ENCODE data around the gene SLC4A4.
A peak's percentile ranks its signal among the peaks of the same experiment; 100 is the strongest.

Gene SLC4A4

DNA sequence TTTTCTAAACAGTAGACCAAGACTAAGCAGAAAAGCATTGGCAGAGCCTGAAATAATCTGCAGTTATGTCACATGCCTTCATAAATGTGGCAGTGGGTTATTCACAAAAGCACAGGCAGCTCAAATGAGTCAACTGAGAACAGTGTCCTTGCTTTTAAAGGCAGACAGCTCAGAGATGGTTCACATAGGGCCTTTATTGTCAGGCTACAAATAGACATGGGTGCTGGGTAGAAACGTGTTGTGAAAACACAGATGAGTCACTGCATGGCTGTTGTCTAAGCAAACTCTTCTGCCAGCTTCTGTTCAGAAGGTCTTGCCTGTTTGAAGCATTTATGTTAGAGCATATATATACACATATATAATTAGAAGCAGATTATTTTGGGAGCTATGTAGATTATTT lies 118.0 kb downstream of the SLC4A4 start:
- peak; percentile 94 for DNase-seq (ENCODE audit: low read depth)
- TF ChIP-seq, protein P1, sequence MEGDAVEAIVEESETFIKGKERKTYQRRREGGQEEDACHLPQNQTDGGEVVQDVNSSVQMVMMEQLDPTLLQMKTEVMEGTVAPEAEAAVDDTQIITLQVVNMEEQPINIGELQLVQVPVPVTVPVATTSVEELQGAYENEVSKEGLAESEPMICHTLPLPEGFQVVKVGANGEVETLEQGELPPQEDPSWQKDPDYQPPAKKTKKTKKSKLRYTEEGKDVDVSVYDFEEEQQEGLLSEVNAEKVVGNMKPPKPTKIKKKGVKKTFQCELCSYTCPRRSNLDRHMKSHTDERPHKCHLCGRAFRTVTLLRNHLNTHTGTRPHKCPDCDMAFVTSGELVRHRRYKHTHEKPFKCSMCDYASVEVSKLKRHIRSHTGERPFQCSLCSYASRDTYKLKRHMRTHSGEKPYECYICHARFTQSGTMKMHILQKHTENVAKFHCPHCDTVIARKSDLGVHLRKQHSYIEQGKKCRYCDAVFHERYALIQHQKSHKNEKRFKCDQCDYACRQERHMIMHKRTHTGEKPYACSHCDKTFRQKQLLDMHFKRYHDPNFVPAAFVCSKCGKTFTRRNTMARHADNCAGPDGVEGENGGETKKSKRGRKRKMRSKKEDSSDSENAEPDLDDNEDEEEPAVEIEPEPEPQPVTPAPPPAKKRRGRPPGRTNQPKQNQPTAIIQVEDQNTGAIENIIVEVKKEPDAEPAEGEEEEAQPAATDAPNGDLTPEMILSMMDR (IDR thresholded peaks at IDR 0.05; ENCODE audit: insufficient read depth, low read depth, low read length, missing control alignments) = no peak
- no peak overlapping the region for H3K4me3 ChIP-seq (ENCODE audit: low read length)

DNA sequence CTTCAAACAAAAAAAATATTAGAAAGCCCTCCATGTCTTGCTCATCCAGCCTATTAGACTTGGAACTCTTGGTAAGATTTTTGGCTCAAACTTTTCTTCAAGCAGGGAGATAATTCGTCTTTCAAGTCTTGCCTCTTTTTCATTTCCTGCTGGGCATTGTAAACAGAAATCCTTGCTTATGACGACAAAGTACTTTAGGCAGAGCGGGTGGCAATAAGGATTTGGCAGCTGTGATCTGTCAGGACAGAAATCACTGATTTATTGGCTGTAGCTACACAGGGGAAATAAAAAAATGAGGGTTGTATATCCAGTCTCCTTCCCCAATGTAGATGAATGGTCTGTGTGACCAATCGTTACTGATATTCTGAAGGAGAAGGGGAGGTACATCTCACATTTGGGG lies 121.6 kb downstream of the SLC4A4 start:
- TF ChIP-seq, protein P1 (IDR thresholded peaks at IDR 0.05; ENCODE audit: insufficient read depth, low read depth, low read length, missing control alignments) = no peak

GRCh38 chr4:71461422-71461821 lies 122.6 kb downstream of the SLC4A4 start:
- no peak for DNase-seq (ENCODE audit: low read depth)
- no peak overlapping the region for H3K4me3 ChIP-seq (ENCODE audit: low read length)
- TF ChIP-seq, protein P1 (IDR thresholded peaks at IDR 0.05; ENCODE audit: insufficient read depth, low read depth, low read length, missing control alignments) = no peak

More for the DNA sequence above, 121.6 kb downstream of the SLC4A4 start:
- no peak overlapping the region for H3K4me3 ChIP-seq (ENCODE audit: low read length)
- DNase-seq (ENCODE audit: low read depth) = no peak

DNA sequence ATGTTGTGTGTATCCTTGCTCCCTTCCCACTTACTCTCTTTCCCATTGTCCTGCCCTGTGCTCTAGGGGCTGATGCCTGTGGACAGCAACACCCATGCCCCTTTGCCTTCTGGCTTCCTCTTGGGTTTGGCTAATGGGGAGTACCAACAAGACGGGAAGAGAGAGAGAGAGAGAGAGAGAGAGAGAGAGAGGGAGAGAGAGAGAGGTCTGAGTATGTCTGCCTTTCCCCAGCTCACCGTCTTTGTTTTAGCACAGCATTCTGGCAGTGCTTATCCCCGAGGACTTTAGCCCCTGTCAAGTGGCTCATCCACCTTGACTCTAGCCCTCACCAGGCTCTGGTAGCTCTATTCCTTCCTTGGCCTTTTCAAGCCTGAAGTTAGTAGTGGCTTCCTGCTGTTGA lies 128.0 kb downstream of the SLC4A4 start:
- TF ChIP-seq, protein P1 (IDR thresholded peaks at IDR 0.05; ENCODE audit: insufficient read depth, low read depth, low read length, missing control alignments) = no peak
- no peak overlapping the region for H3K4me3 ChIP-seq (ENCODE audit: low read length)
- no peak for DNase-seq (ENCODE audit: low read depth)

GRCh38 chr4:71468116-71468710 lies 129.4 kb downstream of the SLC4A4 start:
- no peak overlapping the region for H3K4me3 ChIP-seq (ENCODE audit: low read length)
- TF ChIP-seq, protein P1 (IDR thresholded peaks at IDR 0.05; ENCODE audit: insufficient read depth, low read depth, low read length, missing control alignments) = no peak
- DNase-seq (ENCODE audit: low read depth) = no peak

DNA sequence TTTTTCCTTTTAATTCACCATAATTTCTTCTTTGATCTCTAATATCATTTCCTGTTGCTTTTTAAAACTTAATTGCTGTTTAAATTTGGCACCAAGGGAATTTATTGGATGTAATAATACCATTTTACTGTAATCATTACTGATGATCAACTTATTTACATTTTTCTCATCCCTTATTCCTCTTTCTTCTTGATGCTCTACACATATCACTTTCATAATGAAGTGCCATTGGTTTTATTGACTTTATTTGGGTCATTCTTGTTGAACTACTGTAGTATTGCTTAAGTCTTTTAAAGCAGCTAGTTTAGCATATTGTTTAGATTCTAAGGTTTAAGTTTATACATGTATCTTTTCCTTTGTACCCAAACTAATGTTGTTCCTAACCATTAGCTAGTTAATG lies 130.7 kb downstream of the SLC4A4 start:
- TF ChIP-seq, protein P1 (IDR thresholded peaks at IDR 0.05; ENCODE audit: insufficient read depth, low read depth, low read length, missing control alignments) = no peak
- no peak for DNase-seq (ENCODE audit: low read depth)
- H3K4me3 ChIP-seq (ENCODE audit: low read length) = no peak overlapping the region

- no peak overlapping the region for H3K4me3 ChIP-seq (ENCODE audit: low read length)
- DNase-seq (ENCODE audit: low read depth) = no peak
- TF ChIP-seq, protein P1 (IDR thresholded peaks at IDR 0.05; ENCODE audit: insufficient read depth, low read depth, low read length, missing control alignments) = no peak
These were observed 131.7 kb downstream of the SLC4A4 start for GRCh38 chr4:71470524-71470923.
